ENCODE measurements around the gene MYLIP.
"Not testable (repeated sequence)": the region's sequence is repeated elsewhere in the genome, so short reads cannot be mapped to it uniquely, and the experiment has no call there.

Gene MYLIP

GRCh38 chr6:16168858-16169257 is 40.0 kb downstream of the MYLIP start:
- no peak for DNase-seq (ENCODE audit: low read depth in 1 of 2, low spot score in 1 of 2)

GRCh38 chr6:16171400-16171799 is 42.5 kb downstream of the MYLIP start:
- no peak for DNase-seq (ENCODE audit: low read depth in 1 of 2, low spot score in 1 of 2)

GRCh38 chr6:16173167-16173940 is 44.5 kb downstream of the MYLIP start:
- no peak for DNase-seq (ENCODE audit: low read depth in 1 of 2, low spot score in 1 of 2)

GRCh38 chr6:16174416-16175078 is 45.7 kb downstream of the MYLIP start:
- no peak for DNase-seq (ENCODE audit: low read depth in 1 of 2, low spot score in 1 of 2)

- DNase-seq (ENCODE audit: low read depth in 1 of 2, low spot score in 1 of 2), result not testable (repeated sequence)
Measured at GRCh38 chr6:16176600-16176999, 47.7 kb downstream of the MYLIP start.

GRCh38 chr6:16177881-16178280 is 49.0 kb downstream of the MYLIP start:
- no peak for DNase-seq (ENCODE audit: low read depth in 1 of 2, low spot score in 1 of 2)

GRCh38 chr6:16178351-16178750 is 49.5 kb downstream of the MYLIP start:
- DNase-seq (ENCODE audit: low read depth in 1 of 2, low spot score in 1 of 2), result no peak

GRCh38 chr6:16179063-16179462 is 50.2 kb downstream of the MYLIP start:
- no peak for DNase-seq (ENCODE audit: low read depth in 1 of 2, low spot score in 1 of 2)

- DNase-seq (ENCODE audit: low read depth in 1 of 2, low spot score in 1 of 2), result no peak
Measured at GRCh38 chr6:16179970-16180431, 51.1 kb downstream of the MYLIP start.

GRCh38 chr6:16180696-16181438 is 52.0 kb downstream of the MYLIP start:
- no peak for DNase-seq (ENCODE audit: low read depth in 1 of 2, low spot score in 1 of 2)

GRCh38 chr6:16181439-16182297 is 52.8 kb downstream of the MYLIP start:
- DNase-seq (ENCODE audit: low read depth in 1 of 2, low spot score in 1 of 2), result no peak

- no peak for DNase-seq (ENCODE audit: low read depth in 1 of 2, low spot score in 1 of 2)
Measured at GRCh38 chr6:16183187-16183664, 54.3 kb downstream of the MYLIP start.

GRCh38 chr6:16184129-16184528 is 55.2 kb downstream of the MYLIP start:
- DNase-seq (ENCODE audit: low read depth in 1 of 2, low spot score in 1 of 2), result no peak

- no peak for DNase-seq (ENCODE audit: low read depth in 1 of 2, low spot score in 1 of 2)
Measured at GRCh38 chr6:16184551-16184950, 55.7 kb downstream of the MYLIP start.

GRCh38 chr6:16187176-16187575 is 58.3 kb downstream of the MYLIP start:
- DNase-seq (ENCODE audit: low read depth in 1 of 2, low spot score in 1 of 2), result no peak

GRCh38 chr6:16190214-16190613 is 61.3 kb downstream of the MYLIP start:
- DNase-seq (ENCODE audit: low read depth in 1 of 2, low spot score in 1 of 2), result no peak

GRCh38 chr6:16196260-16196983 is 67.5 kb downstream of the MYLIP start:
- DNase-seq (ENCODE audit: low read depth in 1 of 2, low spot score in 1 of 2), result no peak

- no peak for DNase-seq (ENCODE audit: low read depth in 1 of 2, low spot score in 1 of 2)
Measured at GRCh38 chr6:16196984-16197546, 68.2 kb downstream of the MYLIP start.
